Gastrocnemius medialis (tissue), 4 donors: ENCODE data around the gene CPEB3. TPM values are rescaled to one million over a fixed set of nuclear protein-coding genes. Genes with fewer than 3 reads are reported as not detected.
"Not testable (repeated sequence)": the region's sequence is repeated elsewhere in the genome, so short reads cannot be mapped to it uniquely, and the experiment has no call there.

ENCODE experiments used
- ATAC-seq, 2 donors: fragments of 150-250 bp; one replicate each; pipeline ENCODE4 v1.9.1; 2016
- DNase-seq, 2 donors: peaks; one replicate each; pipeline ENCODE4 v3.0.0-alpha.2; 2019
- H3K27ac ChIP-seq, 4 donors: fragments of 200-600 bp; sonication (generic); 1 replicate in 1 of 4; 2 replicates in 3 of 4; pipeline ENCODE4 v1.5.1; 2016 to 2018; ENCODE audit warnings: mild to moderate bottlenecking in 2 of 4, moderate library complexity in 1 of 4
- H3K27me3 ChIP-seq, 3 donors: fragments of 200-600 bp; sonication (generic) in 2 of 3; 1 replicate in 1 of 3; 2 replicates in 2 of 3; pipeline versions ENCODE4 v1.5.1 to v1.6.0; 2016 to 2019; ENCODE audit warnings: mild to moderate bottlenecking in 1 of 3, moderate library complexity in 1 of 3
- H3K36me3 ChIP-seq, 2 donors: fragments of 200-600 bp; sonication (generic) in 1 of 2; one replicate each; pipeline ENCODE4 v1.5.1; 2017 to 2018
- H3K4me1 ChIP-seq, 2 donors: fragments of 200-600 bp; sonication (generic) in 1 of 2; one replicate each; pipeline ENCODE4 v1.5.1; 2016 to 2017; ENCODE audit warnings: mild to moderate bottlenecking in 2 of 2
- H3K4me3 ChIP-seq, 4 donors: fragments of 200-600 bp; sonication (generic) in 3 of 4; 1 replicate in 1 of 4; 2 replicates in 3 of 4; pipeline ENCODE4 v1.5.1; 2016 to 2019; ENCODE audit warnings: mild to moderate bottlenecking in 2 of 4
- H3K9me3 ChIP-seq, 3 donors: fragments of 200-600 bp; sonication (generic) in 2 of 3; 1 replicate in 1 of 3; 2 replicates in 2 of 3; pipeline ENCODE4 v1.5.1; 2016 to 2019
- POLR2A ChIP-seq, 2 donors: fragments of 450-650 bp; IDR thresholded peaks; one replicate each; pipeline ENCODE4 v1.6.1; 2017; ENCODE audit warnings: antibody characterized with exemption in 2 of 2, mild to moderate bottlenecking in 2 of 2, moderate library complexity in 2 of 2
- in situ Hi-C, 4 donors: fragments of 200-750 bp; cut with MboI; loops; one replicate each; pipeline versions ENCODE4 v1.15.0 to v1.8.0; 2017; ENCODE audit warnings: low sequenced_read_pairs in 4 of 4
- intact Hi-C: fragments of 100-400 bp; cut with DNase I; formaldehyde crosslinking; loops from one replicate; pipeline ENCODE4 v1.15.1; 2023; ENCODE audit warnings: low total_unique reads
- total RNA-seq, 4 donors: library from RNA; depleted of rRNA; stranded (reverse); fragments of >200 nt; gene quantifications; one replicate each; pipeline versions ENCODE4 v1.1.0 to v1.2.3, GENCODE V29; 2016
- TF ChIP-seq, protein P1 (sequence below), 5 experiments: fragments of 450-650 bp in 3 of 5; fragments of 200-600 bp in 2 of 5; sonication (generic) in 2 of 5; IDR thresholded peaks in 4 of 5; conservative IDR thresholded peaks in 1 of 5; 1 replicate in 4 of 5; 2 replicates in 1 of 5; pipeline ENCODE4 v1.5.1; 2016 to 2019; ENCODE audit warnings: antibody characterized with exemption in 5 of 5, mild to moderate bottlenecking in 3 of 5, moderate library complexity in 3 of 5

The CPEB3 gene
- total RNA-seq, 4 donors from 2014 or later, result 14.5 to 22.5 (median 18.0) TPM

DNA sequence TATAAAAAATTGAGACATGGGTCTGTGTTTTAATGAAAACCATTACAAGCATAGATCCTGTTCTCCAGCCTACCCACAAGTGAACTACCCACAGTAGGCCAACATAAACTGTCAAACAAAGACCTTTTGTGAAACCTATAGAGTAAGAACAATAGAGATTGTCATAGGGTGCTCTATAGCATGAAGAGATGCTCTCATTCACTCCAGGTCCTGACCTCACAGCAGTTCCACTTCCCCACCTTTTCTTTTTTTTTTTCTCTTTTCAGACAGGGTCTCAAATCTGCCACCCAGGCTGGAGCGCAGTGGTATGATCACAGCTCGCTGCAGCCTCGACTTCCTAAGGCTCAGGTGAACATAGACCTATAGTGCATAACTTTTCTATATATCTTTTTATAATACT lies 72.3 kb downstream of the CPEB3 start:
- H3K9me3 ChIP-seq, result no peaks in the 10 kb centered on the region
- TF ChIP-seq, protein P1, sequence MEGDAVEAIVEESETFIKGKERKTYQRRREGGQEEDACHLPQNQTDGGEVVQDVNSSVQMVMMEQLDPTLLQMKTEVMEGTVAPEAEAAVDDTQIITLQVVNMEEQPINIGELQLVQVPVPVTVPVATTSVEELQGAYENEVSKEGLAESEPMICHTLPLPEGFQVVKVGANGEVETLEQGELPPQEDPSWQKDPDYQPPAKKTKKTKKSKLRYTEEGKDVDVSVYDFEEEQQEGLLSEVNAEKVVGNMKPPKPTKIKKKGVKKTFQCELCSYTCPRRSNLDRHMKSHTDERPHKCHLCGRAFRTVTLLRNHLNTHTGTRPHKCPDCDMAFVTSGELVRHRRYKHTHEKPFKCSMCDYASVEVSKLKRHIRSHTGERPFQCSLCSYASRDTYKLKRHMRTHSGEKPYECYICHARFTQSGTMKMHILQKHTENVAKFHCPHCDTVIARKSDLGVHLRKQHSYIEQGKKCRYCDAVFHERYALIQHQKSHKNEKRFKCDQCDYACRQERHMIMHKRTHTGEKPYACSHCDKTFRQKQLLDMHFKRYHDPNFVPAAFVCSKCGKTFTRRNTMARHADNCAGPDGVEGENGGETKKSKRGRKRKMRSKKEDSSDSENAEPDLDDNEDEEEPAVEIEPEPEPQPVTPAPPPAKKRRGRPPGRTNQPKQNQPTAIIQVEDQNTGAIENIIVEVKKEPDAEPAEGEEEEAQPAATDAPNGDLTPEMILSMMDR (IDR thresholded peaks at IDR 0.05 in 4 of 5, conservative IDR thresholded peaks at IDR 0.05 in 1 of 5), result no peak
- no peak for TF ChIP-seq POLR2A (IDR thresholded peaks at IDR 0.05)
- in situ Hi-C loops (no loop called here), intact Hi-C loops (no loop called here)
- H3K27me3 ChIP-seq, result no peaks in the 10 kb centered on the region
- ATAC-seq (no peak), DNase-seq (no peak)
- H3K27ac ChIP-seq, result peak overlapping the region in 2 of 4 donors; percentile 72 to 79
- H3K4me1 ChIP-seq, result peaks cover 17 to 20% of the 10 kb centered on the region in 2 donors
- no peak overlapping the region for H3K4me3 ChIP-seq
- H3K36me3 ChIP-seq, result no peaks in the 10 kb centered on the region

DNA sequence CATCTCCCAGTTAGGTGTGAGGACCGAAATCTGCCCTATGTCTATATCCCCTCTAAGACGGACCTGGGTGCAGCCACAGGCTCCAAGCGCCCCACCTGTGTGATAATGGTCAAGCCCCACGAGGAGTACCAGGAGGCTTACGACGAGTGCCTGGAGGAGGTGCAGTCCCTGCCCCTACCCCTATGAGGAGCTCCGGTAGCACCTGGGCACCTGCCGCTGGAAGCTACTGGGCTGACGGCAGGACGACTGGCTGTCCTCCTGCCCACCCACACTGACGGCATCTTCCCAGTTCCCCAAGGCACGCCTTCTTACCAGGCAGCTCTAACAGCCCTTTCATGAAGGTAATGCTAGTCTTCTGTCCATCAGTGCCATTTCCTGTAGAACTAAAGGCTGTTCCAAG lies 74.3 kb downstream of the CPEB3 start:
- H3K9me3 ChIP-seq, H3K36me3 ChIP-seq, in situ Hi-C loops, intact Hi-C loops, ATAC-seq, H3K4me3 ChIP-seq, H3K27me3 ChIP-seq, DNase-seq: not testable (repeated sequence)
- Histone ChIP-seq H3K27ac (peak overlapping the region in 2 of 4 donors; percentile 19 to 42), H3K4me1 (peaks cover 11 to 19% of the 10 kb centered on the region in 2 donors)
- TF ChIP-seq, protein P1 (IDR thresholded peaks at IDR 0.05 in 4 of 5, conservative IDR thresholded peaks at IDR 0.05 in 1 of 5), result peak in 1 of 5 experiments; percentile 12

DNA sequence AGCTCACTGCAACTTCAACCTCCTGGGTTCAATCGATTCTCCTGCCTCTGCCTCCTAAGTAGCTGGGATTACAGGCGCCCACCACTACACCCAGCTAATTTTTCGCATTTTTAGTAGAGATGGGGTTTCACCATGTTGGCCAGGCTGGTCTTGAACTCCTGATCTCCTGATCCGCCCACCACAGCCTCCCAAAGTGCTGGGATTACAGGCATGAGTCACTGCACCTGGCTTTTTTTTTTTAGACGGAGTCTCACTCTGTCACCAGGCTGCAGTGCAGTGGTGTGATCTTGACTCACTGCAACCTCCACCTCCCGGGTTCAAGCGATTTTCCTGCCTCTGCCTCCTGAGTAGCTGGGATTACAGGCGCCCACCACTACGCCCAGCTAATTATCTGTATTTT lies 75.7 kb downstream of the CPEB3 start:
- H3K27ac ChIP-seq, result peak overlapping the region in 2 of 4 donors; percentile 0 to 47
- H3K9me3 ChIP-seq, ATAC-seq, in situ Hi-C loops, intact Hi-C loops, H3K4me3 ChIP-seq, DNase-seq, H3K36me3 ChIP-seq, H3K27me3 ChIP-seq: not testable (repeated sequence)
- H3K4me1 ChIP-seq, result peaks cover 11 to 15% of the 10 kb centered on the region in 2 donors

DNA sequence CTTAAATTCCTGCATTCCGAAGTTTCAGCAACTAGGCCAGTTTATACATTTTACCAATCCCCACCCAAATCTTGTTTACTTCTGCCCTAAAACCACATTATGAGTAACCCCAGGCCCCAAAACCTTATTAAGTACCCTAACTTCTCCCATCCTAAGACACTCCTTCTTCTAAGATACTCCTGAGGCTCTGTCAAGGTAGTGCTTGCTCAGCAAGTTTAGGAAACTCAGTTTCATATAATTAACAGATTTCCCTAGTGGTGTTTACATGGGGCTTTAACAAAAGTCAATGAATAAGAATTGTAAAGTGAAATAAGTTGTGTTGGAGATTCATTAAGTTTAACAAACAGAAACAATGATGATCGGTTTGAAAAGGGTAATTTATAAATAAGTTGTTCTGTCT lies 77.8 kb downstream of the CPEB3 start:
- intact Hi-C loops, result no loop called here
- Histone ChIP-seq H3K4me1 (peaks cover 8 to 13% of the 10 kb centered on the region in 2 donors), H3K36me3 (no peaks in the 10 kb centered on the region), H3K4me3 (no peak overlapping the region), H3K27me3 (no peaks in the 10 kb centered on the region), H3K27ac (peak overlapping the region in 3 of 4 donors; percentile 12 to 49 (median 36)), H3K9me3 (no peaks in the 10 kb centered on the region)
- no peak for ATAC-seq
- TF ChIP-seq POLR2A (IDR thresholded peaks at IDR 0.05), result no peak
- TF ChIP-seq, protein P1 (IDR thresholded peaks at IDR 0.05 in 4 of 5, conservative IDR thresholded peaks at IDR 0.05 in 1 of 5), result no peak
- DNase-seq, result no peak
- in situ Hi-C loops, result no loop called here

DNA sequence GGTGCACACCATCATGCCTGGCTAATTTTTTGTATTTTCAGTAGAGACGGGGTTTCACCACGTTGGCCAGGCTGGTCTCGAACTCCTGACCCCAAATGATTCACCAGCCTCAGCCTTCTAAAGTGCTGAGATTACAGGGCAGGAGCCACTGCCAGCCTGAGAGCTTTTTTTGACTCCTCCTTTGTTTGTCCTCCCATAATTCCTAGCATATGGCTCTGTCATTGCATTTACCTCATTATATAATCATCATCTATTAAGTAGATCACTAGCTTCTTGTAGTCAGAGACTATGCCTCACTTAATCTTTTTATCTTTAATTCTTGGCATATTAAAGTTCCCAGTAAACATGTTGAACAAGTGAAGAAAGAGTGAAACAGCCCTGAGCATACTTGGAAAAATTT lies 82.1 kb downstream of the CPEB3 start:
- no peak overlapping the region for H3K4me3 ChIP-seq
- peaks cover 15 to 22% of the 10 kb centered on the region in 2 donors for H3K4me1 ChIP-seq
- H3K9me3 ChIP-seq, result no peaks in the 10 kb centered on the region
- no peak for DNase-seq
- H3K27ac ChIP-seq, result peak overlapping the region in 3 of 4 donors; percentile 6 to 30 (median 24)
- no peak for ATAC-seq
- in situ Hi-C loops (no loop called here), intact Hi-C loops (no loop called here)
- H3K36me3 ChIP-seq, result no peaks in the 10 kb centered on the region
- no peaks in the 10 kb centered on the region for H3K27me3 ChIP-seq
- no peak for TF ChIP-seq POLR2A (IDR thresholded peaks at IDR 0.05)
- TF ChIP-seq, protein P1 (IDR thresholded peaks at IDR 0.05 in 4 of 5, conservative IDR thresholded peaks at IDR 0.05 in 1 of 5), result no peak
